ENCODE results near the gene PID1.

The PID1 gene

GRCh38 chr2:229261076-229261475 is 10.0 kb downstream of the PID1 start:
- no peak for DNase-seq (ENCODE audit: low read depth)

GRCh38 chr2:229257985-229258384 is 13.1 kb downstream of the PID1 start:
- DNase-seq (ENCODE audit: low read depth), result no peak

DNA sequence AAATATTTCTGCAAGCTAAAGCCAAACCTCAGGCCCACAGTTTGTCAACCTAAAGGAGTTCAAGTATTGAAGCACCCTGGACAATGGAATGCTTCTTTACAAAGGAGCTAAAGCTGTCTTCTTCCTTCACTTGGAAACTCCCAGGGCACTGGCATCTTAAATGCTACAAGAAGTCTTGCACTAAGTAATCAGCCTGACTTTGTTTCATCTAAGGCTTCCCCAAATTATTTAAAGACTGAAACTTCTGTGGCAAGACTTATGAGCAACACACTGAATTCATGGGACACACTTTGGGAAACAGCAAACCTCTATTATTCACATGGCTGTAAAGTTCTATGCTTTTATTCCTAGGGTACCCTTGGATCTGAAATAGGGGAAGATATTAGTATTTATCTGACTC is 14.7 kb downstream of the PID1 start:
- DNase-seq (ENCODE audit: low read depth), result no peak

GRCh38 chr2:229254206-229254605 is 16.9 kb downstream of the PID1 start:
- DNase-seq (ENCODE audit: low read depth), result no peak

- DNase-seq (ENCODE audit: low read depth), result no peak
Observed at GRCh38 chr2:229252996-229253395, 18.1 kb downstream of the PID1 start.

DNA sequence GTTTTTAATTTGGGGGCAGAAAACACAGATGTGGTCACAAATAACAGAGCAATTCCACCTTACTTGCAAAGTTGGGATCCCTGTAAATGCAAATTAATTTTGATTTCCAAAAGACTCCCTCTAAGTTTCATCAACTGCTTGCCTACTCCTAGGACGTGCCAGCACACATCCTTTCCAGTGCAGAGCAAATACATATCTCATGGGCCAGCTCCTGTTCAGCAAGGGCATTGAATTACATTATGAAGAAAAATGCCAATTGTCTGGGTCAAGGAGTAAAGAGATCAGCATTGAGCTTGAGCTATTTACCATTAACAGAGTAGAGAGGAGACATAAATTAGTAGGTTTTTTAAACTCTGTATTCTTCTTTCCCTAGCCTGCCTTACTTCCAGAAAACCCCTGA is 18.8 kb downstream of the PID1 start:
- no peak for DNase-seq (ENCODE audit: low read depth)

- no peak for DNase-seq (ENCODE audit: low read depth)
Observed at GRCh38 chr2:229249536-229249935, 21.6 kb downstream of the PID1 start.

- no peak for DNase-seq (ENCODE audit: low read depth)
Observed at GRCh38 chr2:229246334-229246733, 24.8 kb downstream of the PID1 start.

DNA sequence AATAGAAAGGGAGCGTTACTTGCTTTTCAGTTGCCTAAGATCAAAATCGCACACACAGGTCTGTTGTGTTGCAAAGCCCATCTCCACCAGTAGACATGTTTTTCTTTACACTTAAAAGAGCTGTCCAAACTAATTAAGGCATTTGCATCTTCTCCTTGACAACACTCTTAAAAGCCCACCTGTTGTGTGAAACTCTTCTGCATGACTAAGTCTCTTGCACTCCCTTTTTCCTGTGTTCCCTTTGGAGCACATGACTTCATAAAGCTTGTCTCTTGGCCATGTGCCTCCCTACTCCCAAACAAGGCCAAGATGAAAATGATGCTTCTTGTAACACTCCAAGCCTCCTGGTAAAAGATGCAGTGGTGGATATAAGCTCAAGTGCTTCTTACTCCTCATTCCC is 26.1 kb downstream of the PID1 start:
- no peak for DNase-seq (ENCODE audit: low read depth)

- no peak for DNase-seq (ENCODE audit: low read depth)
Observed at GRCh38 chr2:229243890-229244560, 27.1 kb downstream of the PID1 start.

DNA sequence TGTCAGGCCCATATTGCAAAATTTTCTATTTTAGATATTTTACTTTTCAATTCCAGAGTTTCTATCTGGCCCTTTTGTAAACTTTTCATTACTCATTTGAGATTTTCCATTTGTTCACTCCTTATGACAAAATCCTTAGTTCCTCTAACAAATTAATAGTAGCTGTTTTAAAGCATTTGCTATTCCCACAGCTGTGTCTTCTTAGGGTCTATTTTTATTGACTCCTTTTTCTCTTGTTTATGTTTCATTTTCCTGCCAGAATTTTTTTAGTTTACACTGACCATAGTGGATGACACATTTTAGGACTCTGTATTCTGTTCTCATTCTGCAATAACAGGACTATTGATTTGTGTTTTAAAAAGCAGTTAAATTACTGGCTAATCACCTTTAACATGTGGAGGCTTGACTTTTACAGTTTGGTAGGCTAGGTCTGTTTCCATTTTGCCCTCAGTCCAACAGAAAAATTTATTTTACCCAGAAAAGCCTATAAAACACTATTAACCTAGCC is 30.0 kb downstream of the PID1 start:
- no peak for DNase-seq (ENCODE audit: low read depth)

GRCh38 chr2:229239021-229239420 is 32.1 kb downstream of the PID1 start:
- DNase-seq (ENCODE audit: low read depth), result no peak

DNA sequence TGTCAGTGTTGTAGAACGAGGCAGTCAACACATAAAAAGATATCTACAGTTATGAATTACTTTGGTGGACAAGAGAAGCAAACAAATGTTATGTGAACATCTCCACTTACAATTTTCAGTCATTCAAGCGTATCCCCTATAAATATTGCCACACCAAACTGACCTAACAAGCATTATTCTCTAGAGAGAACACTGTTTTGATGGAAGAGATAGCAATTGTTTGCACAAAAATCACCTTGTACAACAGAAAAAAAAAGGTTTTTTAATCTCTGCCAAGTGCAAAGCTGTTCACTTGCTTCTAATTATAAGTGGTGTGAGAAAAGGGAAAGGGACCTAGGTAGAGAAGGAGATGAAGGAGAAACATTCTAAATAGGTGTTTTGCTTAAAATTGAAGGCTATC is 33.8 kb downstream of the PID1 start:
- no peak for DNase-seq (ENCODE audit: low read depth)

- DNase-seq (ENCODE audit: low read depth), result no peak
Observed at GRCh38 chr2:229235131-229235914, 35.8 kb downstream of the PID1 start.

DNA sequence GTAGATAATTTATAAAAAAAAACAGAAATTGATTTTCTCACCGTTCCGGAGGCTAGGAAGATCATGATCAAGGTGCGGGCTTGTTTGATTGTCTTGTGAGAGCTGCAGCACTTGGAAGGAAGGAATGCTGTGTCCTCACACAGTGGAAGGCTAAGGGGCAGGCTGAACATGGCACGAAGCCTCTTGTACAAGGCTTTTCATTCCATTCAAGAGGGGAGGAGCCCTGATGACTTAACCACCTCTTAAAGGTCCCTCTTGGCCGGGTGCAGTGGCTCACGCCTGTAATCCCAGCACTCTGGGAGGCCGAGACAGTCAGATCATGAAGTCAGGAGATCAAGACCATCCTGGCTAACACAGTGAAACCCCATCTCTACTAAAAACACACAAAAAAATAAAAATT is 39.2 kb downstream of the PID1 start:
- DNase-seq (ENCODE audit: low read depth), result no peak

DNA sequence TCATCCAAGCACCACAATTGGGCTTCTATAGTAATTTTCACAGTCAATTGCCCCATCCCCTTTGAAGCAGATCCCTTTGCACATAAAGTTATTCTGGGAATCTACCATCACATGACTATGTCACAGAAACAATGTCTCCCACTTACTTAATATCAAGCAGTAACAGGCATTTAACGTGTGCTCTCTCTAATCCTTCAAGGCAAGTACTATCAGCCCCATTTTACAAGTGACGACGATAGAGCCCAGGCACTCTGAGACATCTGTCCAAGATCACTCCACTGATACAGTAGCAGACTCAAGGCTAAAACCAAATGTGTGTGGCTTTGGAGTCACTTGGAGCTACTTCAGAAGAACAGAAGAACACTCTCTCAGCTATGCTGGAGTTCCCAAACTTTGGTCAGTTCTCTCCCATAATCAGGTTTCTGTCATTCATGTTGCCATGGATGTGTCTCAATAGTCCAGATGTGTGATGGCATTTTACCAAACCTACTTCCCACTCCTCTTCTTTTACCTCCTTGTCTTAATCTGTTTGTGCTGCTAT is 39.7 kb downstream of the PID1 start:
- no peak for DNase-seq (ENCODE audit: low read depth)

DNA sequence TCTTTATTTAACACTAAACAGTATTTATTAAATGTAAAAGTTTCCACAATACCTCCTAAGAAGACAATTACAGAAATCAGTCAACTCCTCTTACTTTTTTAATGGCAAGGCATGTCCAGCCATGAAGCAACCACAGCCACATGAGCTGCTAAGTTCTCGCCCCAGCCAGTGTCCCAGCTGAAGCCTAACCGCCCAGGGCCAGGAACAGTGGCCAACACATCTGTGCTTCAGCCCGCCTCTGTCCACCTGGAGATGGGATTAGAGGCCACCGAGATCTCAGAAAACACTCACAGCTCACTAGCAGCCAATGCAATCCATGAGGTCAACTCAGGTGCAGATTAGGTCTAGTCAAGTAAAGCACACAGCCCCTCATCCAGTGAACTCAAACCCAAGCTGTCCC is 40.2 kb downstream of the PID1 start:
- DNase-seq (ENCODE audit: low read depth), result no peak

DNA sequence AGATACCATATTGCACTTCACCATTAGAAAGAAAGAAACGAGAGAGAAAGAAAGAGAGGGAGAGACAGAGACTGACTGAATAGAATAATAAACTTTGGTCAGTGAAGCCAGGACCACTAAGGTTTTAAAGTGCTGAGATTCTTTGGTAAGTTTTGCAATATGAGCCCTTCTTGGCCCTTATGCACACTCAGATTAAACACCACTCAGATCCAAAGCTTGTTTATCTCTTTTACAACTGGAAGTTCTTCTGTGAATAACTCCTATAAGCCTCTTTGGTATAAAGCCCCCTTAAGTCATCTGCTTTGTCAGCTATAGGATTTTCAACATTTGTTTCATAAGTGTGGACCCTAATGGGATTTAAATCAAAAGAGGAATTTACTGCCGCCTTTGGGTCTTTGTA is 40.8 kb downstream of the PID1 start:
- no peak for DNase-seq (ENCODE audit: low read depth)

DNA sequence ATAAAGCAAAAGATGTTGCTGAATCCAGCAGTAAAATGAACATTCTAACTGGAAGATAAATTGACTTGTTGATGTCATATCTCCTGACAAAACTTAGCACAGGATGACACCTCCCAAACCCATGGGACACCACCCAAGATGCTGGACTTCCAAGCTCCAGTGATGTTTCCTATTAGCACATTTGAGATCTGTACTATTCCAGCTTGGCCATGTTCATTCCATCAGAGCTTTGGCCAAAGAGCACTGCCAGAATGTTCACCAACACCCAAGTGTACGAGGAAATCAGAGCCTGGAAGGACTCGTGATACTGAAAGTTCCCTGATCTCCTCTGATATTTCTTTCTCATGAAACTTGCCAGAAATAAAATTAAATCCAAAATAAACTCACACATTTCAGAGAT is 44.7 kb downstream of the PID1 start:
- no peak for DNase-seq (ENCODE audit: low read depth)

GRCh38 chr2:229223107-229223506 is 48.0 kb downstream of the PID1 start:
- DNase-seq (ENCODE audit: low read depth), result no peak

DNA sequence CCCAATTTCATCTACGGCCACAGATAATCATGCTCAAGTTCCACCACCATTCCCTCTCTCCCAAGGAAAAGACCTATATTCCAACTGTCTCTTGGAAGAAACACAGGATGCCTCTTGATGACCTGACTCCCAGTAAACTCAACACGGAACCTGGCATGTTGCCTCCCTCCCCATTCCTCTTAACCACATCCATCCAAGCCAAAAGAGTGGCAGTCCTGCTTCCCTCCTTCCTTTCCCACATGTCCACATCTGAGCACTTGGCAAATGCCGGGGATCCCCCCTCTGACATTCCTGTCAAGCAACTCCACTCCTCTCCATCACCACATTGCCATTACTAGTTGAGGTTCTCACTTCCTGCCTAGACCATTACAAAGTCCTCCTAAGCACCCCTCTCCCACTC is 49.4 kb downstream of the PID1 start:
- no peak for DNase-seq (ENCODE audit: low read depth)

DNA sequence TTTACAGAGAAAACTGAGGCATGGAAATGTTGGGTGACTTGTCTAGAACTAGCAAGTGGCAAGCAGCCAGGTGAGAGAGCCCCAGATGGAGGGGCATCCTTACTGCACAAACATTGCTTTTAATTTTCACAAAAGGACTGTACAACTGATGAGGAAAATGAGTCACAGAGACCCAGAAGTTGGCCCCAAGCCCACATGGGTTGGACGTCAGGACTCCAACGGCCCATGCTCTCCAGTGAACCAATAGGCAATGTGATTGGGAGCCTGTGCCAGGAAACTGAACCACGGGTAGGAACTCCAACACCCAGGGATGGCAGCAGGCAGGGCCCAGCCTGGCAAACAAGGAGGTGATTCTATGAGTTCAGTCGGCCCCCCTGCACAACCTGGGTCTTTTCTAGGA is 50.8 kb downstream of the PID1 start:
- DNase-seq (ENCODE audit: low read depth), result no peak

DNA sequence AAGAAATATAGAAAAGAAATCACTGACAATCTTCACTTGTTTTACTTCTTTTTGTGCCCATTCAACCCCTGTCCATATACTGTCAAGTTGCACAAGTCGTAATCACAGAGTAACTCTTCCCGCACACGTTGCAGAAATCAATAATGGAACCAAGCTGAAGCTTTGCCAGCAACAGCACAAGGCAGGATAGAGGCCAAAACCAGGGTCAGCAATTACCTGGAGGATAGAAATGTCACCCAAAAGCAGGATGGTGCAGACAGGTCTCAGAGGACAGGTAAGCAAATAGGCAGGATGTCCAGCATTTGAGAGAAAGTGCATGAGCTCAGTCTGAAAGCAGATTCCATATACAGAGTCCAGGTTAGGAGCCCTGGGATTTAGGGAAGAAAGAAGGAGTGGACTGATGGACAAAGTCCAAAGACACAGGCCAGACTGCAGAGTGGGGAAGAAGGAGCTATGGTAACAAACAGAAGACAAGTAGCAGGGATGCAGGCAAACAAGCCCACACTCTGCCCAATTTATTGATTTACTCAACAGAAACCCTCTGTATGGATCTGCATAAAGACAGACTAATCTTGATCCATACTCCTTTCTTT is 52.7 kb downstream of the PID1 start:
- no peak for DNase-seq (ENCODE audit: low read depth)
